ENCODE results near the gene HS3ST2.

DNA sequence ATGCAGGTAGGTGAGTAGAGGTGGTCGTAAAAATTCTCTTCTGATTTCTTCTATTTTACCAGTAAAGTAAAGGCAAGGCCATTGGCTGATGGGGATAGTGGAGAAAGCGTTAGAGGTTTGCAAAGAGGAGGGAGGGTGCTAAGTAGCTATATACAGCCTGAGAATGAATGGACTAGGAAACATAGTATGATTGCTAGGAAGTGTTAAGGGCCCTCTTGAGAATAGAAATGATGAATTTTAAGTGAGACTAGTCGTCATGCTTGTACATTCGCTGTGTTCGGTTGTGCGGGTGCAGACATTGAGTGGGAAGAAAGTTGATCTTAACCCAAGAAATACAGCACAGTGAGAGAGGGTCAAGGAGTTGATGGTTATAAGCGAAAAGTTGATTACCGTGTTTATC, 7.2 kb upstream of the HS3ST2 start:
- TF ChIP-seq, protein P1, sequence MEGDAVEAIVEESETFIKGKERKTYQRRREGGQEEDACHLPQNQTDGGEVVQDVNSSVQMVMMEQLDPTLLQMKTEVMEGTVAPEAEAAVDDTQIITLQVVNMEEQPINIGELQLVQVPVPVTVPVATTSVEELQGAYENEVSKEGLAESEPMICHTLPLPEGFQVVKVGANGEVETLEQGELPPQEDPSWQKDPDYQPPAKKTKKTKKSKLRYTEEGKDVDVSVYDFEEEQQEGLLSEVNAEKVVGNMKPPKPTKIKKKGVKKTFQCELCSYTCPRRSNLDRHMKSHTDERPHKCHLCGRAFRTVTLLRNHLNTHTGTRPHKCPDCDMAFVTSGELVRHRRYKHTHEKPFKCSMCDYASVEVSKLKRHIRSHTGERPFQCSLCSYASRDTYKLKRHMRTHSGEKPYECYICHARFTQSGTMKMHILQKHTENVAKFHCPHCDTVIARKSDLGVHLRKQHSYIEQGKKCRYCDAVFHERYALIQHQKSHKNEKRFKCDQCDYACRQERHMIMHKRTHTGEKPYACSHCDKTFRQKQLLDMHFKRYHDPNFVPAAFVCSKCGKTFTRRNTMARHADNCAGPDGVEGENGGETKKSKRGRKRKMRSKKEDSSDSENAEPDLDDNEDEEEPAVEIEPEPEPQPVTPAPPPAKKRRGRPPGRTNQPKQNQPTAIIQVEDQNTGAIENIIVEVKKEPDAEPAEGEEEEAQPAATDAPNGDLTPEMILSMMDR (IDR thresholded peaks at IDR 0.05): no peak
- TF ChIP-seq POLR2A (IDR thresholded peaks at IDR 0.05): no peak

Measured in body of pancreas (tissue), 4 donors.